HepG2 (cell line): ENCODE measurements around the gene FOXP3. TPM values are rescaled to one million over a fixed set of nuclear protein-coding genes. Genes with fewer than 3 reads are reported as not detected.

Source experiments
- ATAC-seq: fragments of 200-7000 bp; cut with Tn5 transposase; 3 replicates; pipeline ENCODE4 v1.9.1; 2020; ENCODE audit warnings: mild to moderate bottlenecking, moderate library complexity
- BruUV-seq: library from RNA; stranded (reverse); fragments of 400-500 nt; replicated peaks from 2 replicates; lab custom pipeline; 2021; lab: Mats Ljungman, UMichigan
- CTCF ChIA-PET: fragments of 300-600 bp; formaldehyde crosslinking; extraction: SDS; loops from one replicate; lab custom pipeline; 2021; ENCODE audit warnings: low total read pairs, inconsistent platforms, low intra/inter-chr PET ratio; lab: Yijun Ruan, JAX
- POLR2A ChIA-PET: fragments of 350-600 bp; sonication (Branson Sonifier 250); formaldehyde crosslinking; loops from one replicate; lab custom pipeline; 2020; ENCODE audit warnings: antibody characterized with exemption, inconsistent platforms; lab: Yijun Ruan, JAX
- DNase-seq: peaks from one replicate; pipeline ENCODE4 v3.0.0-alpha.2; 2015; ENCODE audit warnings: low spot score
- FAIRE-seq: peaks from 3 replicates; lab custom pipeline; 2011; peaks lifted over from hg19 to GRCh38; lab: Jason Lieb, UNC
- H2AFZ ChIP-seq: one replicate; pipeline ENCODE4 v1.6.1; 2011; ENCODE audit warnings: low read length, inconsistent platforms
- H3K27ac ChIP-seq: fragments of 300-600 bp; 3 replicates; pipeline ENCODE4 v1.8.0; 2011; ENCODE audit warnings: mixed run types, mild to moderate bottlenecking, mixed read lengths, low read length, inconsistent platforms; ENCODE audit not compliant: insufficient read depth; ENCODE audit errors: extremely low read length
- H3K27me3 ChIP-seq, 2 experiments: fragments of 200-600 bp in 1 of 2; 2 replicates in 1 of 2; 3 replicates in 1 of 2; pipeline versions ENCODE4 v1.6.0 to v1.8.0; 2011; ENCODE audit warnings: low read length in 2 of 2, mild to moderate bottlenecking in 2 of 2, moderate library complexity in 2 of 2, inconsistent platforms in 1 of 2; ENCODE audit not compliant: insufficient read depth in 2 of 2, control insufficient read depth in 1 of 2
- H3K36me3 ChIP-seq, 2 experiments: fragments of 200-600 bp in 1 of 2; replicated peaks in 1 of 2; 2 replicates in 1 of 2; 3 replicates in 1 of 2; pipeline versions ENCODE4 v1.5.1 to v1.8.0; 2011; ENCODE audit warnings: low read length in 2 of 2, inconsistent platforms in 1 of 2; ENCODE audit not compliant: insufficient read depth in 2 of 2, control insufficient read depth in 1 of 2
- H3K4me1 ChIP-seq: 2 replicates; pipeline ENCODE4 v1.5.1; 2012; ENCODE audit warnings: low read length, inconsistent platforms; ENCODE audit not compliant: insufficient read depth
- H3K4me2 ChIP-seq: 2 replicates; pipeline ENCODE4 v1.6.0; 2011; ENCODE audit warnings: low read depth, low read length, inconsistent platforms
- H3K4me3 ChIP-seq, 3 experiments: fragments of 200-600 bp in 1 of 3; sonication (generic), shearing (Covaris generic) in 1 of 3; replicated peaks in 1 of 3; 2 replicates each; pipeline ENCODE4 v1.5.1; 2011 to 2016; ENCODE audit warnings: low read length in 3 of 3, inconsistent platforms in 2 of 3, low read depth in 2 of 3, mild to moderate bottlenecking in 2 of 3, control low read depth in 1 of 3, mixed read lengths in 1 of 3; ENCODE audit not compliant: insufficient read depth in 1 of 3
- H3K79me2 ChIP-seq: one replicate; pipeline ENCODE4 v1.6.1; 2011; ENCODE audit warnings: low read length, inconsistent platforms; ENCODE audit not compliant: insufficient read depth
- H3K9ac ChIP-seq: 2 replicates; pipeline ENCODE4 v1.6.0; 2011; ENCODE audit warnings: mild to moderate bottlenecking, low read depth, low read length, inconsistent platforms; ENCODE audit not compliant: insufficient read depth
- H3K9me3 ChIP-seq: 2 replicates; pipeline ENCODE4 v1.5.1; 2012; ENCODE audit warnings: mild to moderate bottlenecking, low read length
- H4K20me1 ChIP-seq: 2 replicates; pipeline ENCODE4 v1.6.0; 2011; ENCODE audit warnings: inconsistent platforms, mild to moderate bottlenecking, low read length, moderate library complexity; ENCODE audit not compliant: insufficient read depth
- AKAP8 ChIP-seq: sonication (generic); formaldehyde crosslinking; IDR thresholded peaks from 2 replicates; pipeline ENCODE4 v1.5.1; 2020; ENCODE audit warnings: mild to moderate bottlenecking, missing genetic modification reagents
- ARID2 ChIP-seq: sonication (generic); formaldehyde crosslinking; IDR thresholded peaks from 2 replicates; pipeline ENCODE4 v1.8.1; 2022; ENCODE audit warnings: mild to moderate bottlenecking, missing genetic modification reagents, borderline replicate concordance
- BRCA1 ChIP-seq: sonication (generic); formaldehyde crosslinking; IDR thresholded peaks from 2 replicates; pipeline ENCODE4 v1.4.0; 2020; ENCODE audit warnings: missing genetic modification reagents
- FLYWCH1 ChIP-seq: sonication (generic); formaldehyde crosslinking; IDR thresholded peaks from 2 replicates; pipeline ENCODE4 v1.8.1; 2023; ENCODE audit warnings: mild to moderate bottlenecking, missing genetic modification reagents
- MED13 ChIP-seq: sonication (generic); formaldehyde crosslinking; IDR thresholded peaks from 2 replicates; pipeline ENCODE4 v1.5.0; 2020; ENCODE audit warnings: missing genetic modification reagents
- NFKB2 ChIP-seq: sonication (generic); formaldehyde crosslinking; IDR thresholded peaks from 2 replicates; pipeline ENCODE4 v1.4.0; 2020; ENCODE audit warnings: missing genetic modification reagents, borderline replicate concordance
- RBFOX2 ChIP-seq: fragments of 200-400 bp; formaldehyde crosslinking; IDR thresholded peaks from 2 replicates; pipeline ENCODE4 v1.6.1; 2017; ENCODE audit warnings: low read depth, mild to moderate bottlenecking, low read length
- WIZ ChIP-seq: sonication (generic); formaldehyde crosslinking; IDR thresholded peaks from 2 replicates; pipeline ENCODE4 v1.5.1; 2020; ENCODE audit warnings: mild to moderate bottlenecking, missing genetic modification reagents
- YEATS2 ChIP-seq: sonication (generic); formaldehyde crosslinking; IDR thresholded peaks from 2 replicates; pipeline ENCODE4 v1.4.0; 2020; ENCODE audit warnings: missing genetic modification reagents, borderline replicate concordance
- ZFP1 ChIP-seq: IDR thresholded peaks from 2 replicates; pipeline ENCODE4 v1.6.1; 2016
- ZNF17 ChIP-seq: sonication (generic); formaldehyde crosslinking; IDR thresholded peaks from 2 replicates; pipeline ENCODE4 v1.5.0; 2020; ENCODE audit warnings: mild to moderate bottlenecking, missing genetic modification reagents
- ZNF460 ChIP-seq: sonication (generic); formaldehyde crosslinking; IDR thresholded peaks from 2 replicates; pipeline ENCODE4 v1.5.1; 2020; ENCODE audit warnings: missing genetic modification reagents, mild to moderate bottlenecking, borderline replicate concordance
- ZNF510 ChIP-seq: sonication (generic); formaldehyde crosslinking; IDR thresholded peaks from 2 replicates; pipeline ENCODE4 v1.4.0; 2020; ENCODE audit warnings: low read depth, mild to moderate bottlenecking, missing genetic modification reagents
- ZNF546 ChIP-seq: sonication (generic); formaldehyde crosslinking; conservative IDR thresholded peaks from 2 replicates; pipeline ENCODE4 v1.8.1; 2023; ENCODE audit warnings: mild to moderate bottlenecking, missing genetic modification reagents
- ZNF557 ChIP-seq: sonication (generic); formaldehyde crosslinking; IDR thresholded peaks from 2 replicates; pipeline ENCODE4 v1.4.0; 2020; ENCODE audit warnings: missing genetic modification reagents
- ZNF724P ChIP-seq: sonication (generic); formaldehyde crosslinking; IDR thresholded peaks from 2 replicates; pipeline ENCODE4 v1.8.0; 2022; ENCODE audit warnings: missing genetic modification reagents, borderline replicate concordance
- ZNF773 ChIP-seq: sonication (generic); formaldehyde crosslinking; IDR thresholded peaks from 2 replicates; pipeline ENCODE4 v1.4.0; 2020; ENCODE audit warnings: missing genetic modification reagents, borderline replicate concordance
- ZNF839 ChIP-seq: sonication (generic); formaldehyde crosslinking; IDR thresholded peaks from 2 replicates; pipeline ENCODE4 v1.4.0; 2020; ENCODE audit warnings: missing genetic modification reagents, mild to moderate bottlenecking, borderline replicate concordance
- ZSCAN5A ChIP-seq: sonication (generic); formaldehyde crosslinking; IDR thresholded peaks from 2 replicates; pipeline ENCODE4 v1.8.0; 2022; ENCODE audit warnings: mild to moderate bottlenecking, missing genetic modification reagents, borderline replicate concordance
- WGBS: methylation state at CpG from one replicate; pipeline ENCODE4 v1.1.6; 2017; ENCODE audit warnings: low lambda C conversion rate; 5-methylcytosine and 5-hydroxymethylcytosine counted together
- in situ Hi-C: cut with HindIII; loops from 2 replicates; pipeline ENCODE4 v1.10.0; 2017; ENCODE audit warnings: low pct_unique_long_range_greater_than_20kb; ENCODE audit not compliant: extremely low pct_ligation_motif_present
- intact Hi-C: fragments of 100-400 bp; cut with micrococcal nuclease; formaldehyde crosslinking; loops from one replicate; pipeline ENCODE4 v1.10.0; 2022; ENCODE audit not compliant: unreplicated experiment
- polyA plus RNA-seq, 8 experiments: library from polyadenylated mRNA; depleted of rRNA in 3 of 8; stranded (reverse) in 7 of 8; unstranded in 1 of 8; fragments of >200 nt; fragmentation: Illumina TruSeq in 4 of 8; extraction: Trizol in 4 of 8; gene quantifications; 2 replicates each; pipeline versions ENCODE4 v1.2.1 to v1.2.3, GENCODE V29; 2011 to 2016; ENCODE audit warnings: low read depth in 4 of 8, missing spikeins in 1 of 8, mixed read lengths in 1 of 8; ENCODE audit not compliant: insufficient read depth in 1 of 8
- total RNA-seq, 5 experiments: library from RNA; depleted of rRNA; stranded (reverse); fragments of >200 nt; fragmentation: Illumina TruSeq; extraction: Trizol; gene quantifications; 2 replicates each; pipeline ENCODE4 v1.2.3, GENCODE V29; 2016; ENCODE audit warnings: low read depth in 1 of 5

The FOXP3 gene
- total and polyA plus RNA-seq, 2 of the 13 experiments (the other 11 are each of a cell fraction or from before 2014, with no cell fraction given): 0.04 TPM; not detected in 1

DNA sequence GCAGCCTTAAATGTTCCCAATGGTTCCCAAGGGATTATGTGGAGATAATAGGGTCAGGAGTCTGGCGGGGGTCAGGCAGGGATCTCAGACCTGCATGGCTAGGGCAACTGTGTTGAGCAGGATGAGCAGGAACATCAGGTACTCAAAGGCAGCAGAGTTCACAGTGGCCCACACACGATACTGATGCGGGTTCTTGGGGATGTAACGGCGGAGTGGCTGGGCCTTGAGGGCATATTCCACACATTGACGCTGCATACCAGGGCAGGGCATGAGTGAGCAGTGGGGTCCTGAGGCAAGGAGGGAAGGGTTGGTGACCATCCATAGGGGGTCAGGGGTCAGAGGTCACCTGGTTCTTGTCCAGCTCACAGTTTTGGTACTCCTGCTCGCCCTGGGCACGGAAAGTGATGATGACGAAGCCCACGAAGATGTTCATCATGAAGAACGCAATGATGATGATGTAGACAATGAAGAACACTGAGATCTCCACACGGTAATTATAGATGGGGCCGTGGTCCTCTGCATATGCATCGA is 49.4 kb downstream of the FOXP3 start:
- Histone ChIP-seq H3K4me3 (no peak overlapping the region), H3K79me2 (no peaks in the 10 kb centered on the region), H3K36me3 (no peaks in the 10 kb centered on the region), H4K20me1 (no peaks in the 10 kb centered on the region), H3K4me2 (no peak overlapping the region), H3K27ac (no peak overlapping the region), H3K9ac (no peak overlapping the region), H3K4me1 (no peaks in the 10 kb centered on the region), H3K9me3 (no peaks in the 10 kb centered on the region), H2AFZ (no peak overlapping the region), H3K27me3 (no peaks in the 10 kb centered on the region)
- ChIA-PET CTCF (no interaction called here), POLR2A (no interaction called here)
- no peak for ATAC-seq
- no peak for TF ChIP-seq FLYWCH1
- no peak for TF ChIP-seq ARID2
- no peak for TF ChIP-seq ZNF839 (CRISPR knock-in tag)
- no peak for TF ChIP-seq MED13 (CRISPR knock-in tag)
- no peak for TF ChIP-seq ZNF724P
- no peak for TF ChIP-seq NFKB2 (CRISPR knock-in tag)
- no peak for TF ChIP-seq ZFP1 (CRISPR knock-in tag)
- TF ChIP-seq ZNF546 (CRISPR knock-in tag): no peak
- TF ChIP-seq BRCA1: no peak
- no peak for TF ChIP-seq YEATS2 (CRISPR knock-in tag)
- no peak for TF ChIP-seq ZNF460
- TF ChIP-seq ZNF510 (CRISPR knock-in tag): no peak
- no peak for TF ChIP-seq ZNF557 (CRISPR knock-in tag)
- TF ChIP-seq AKAP8 (CRISPR knock-in tag): no peak
- no peak for TF ChIP-seq RBFOX2
- no peak for TF ChIP-seq WIZ (CRISPR knock-in tag)
- no peak for TF ChIP-seq ZNF17 (CRISPR knock-in tag)
- no peak for TF ChIP-seq ZNF773 (CRISPR knock-in tag)
- no peak for TF ChIP-seq ZSCAN5A (CRISPR knock-in tag)
- no TSS peak for BruUV-seq
- in situ Hi-C loops (no loop called here), intact Hi-C loops (no loop called here)
- no peak for DNase-seq
- FAIRE-seq: no peak
- WGBS: 20% methylated on average over 7 of the region's 14 CpGs
